ENCODE results near the gene SLC30A9. TPM values are rescaled to one million over a fixed set of nuclear protein-coding genes. Genes with fewer than 3 reads are reported as not detected.

The SLC30A9 gene
- polyA plus RNA-seq, 1 donor (not counting 4 experiments of a cell fraction or from before 2014, with no cell fraction given) = 53.0 TPM

- Histone ChIP-seq H3K9me1 (ENCODE audit: control insufficient read depth, extremely low read depth, insufficient read depth, low read length) (no peaks in the 10 kb centered on the region), H3K4me1 (ENCODE audit: control insufficient read depth, extremely low read depth, insufficient read depth, low read length) (no peaks in the 10 kb centered on the region), H3K27me3 (ENCODE audit: control insufficient read depth, extremely low read depth, insufficient read depth, low read length) (no peaks in the 10 kb centered on the region), H3K27ac (ENCODE audit: control insufficient read depth, insufficient read depth, low read length) (no peak overlapping the region), H4K20me1 (ENCODE audit: control insufficient read depth, extremely low read depth, insufficient read depth, low read length) (no peaks in the 10 kb centered on the region), H3K9me3 (ENCODE audit: control insufficient read depth, low read depth, low read length) (no peaks in the 10 kb centered on the region), H3K9ac (ENCODE audit: control insufficient read depth, extremely low read depth, insufficient read depth, low read length) (no peak overlapping the region), H3K36me3 (ENCODE audit: control insufficient read depth in 2 of 2, extremely low read depth in 1 of 2, insufficient read depth in 2 of 2, low read length in 2 of 2) (peaks cover 1 to 7% of the 10 kb centered on the region in 2 experiments), H3K79me2 (ENCODE audit: control insufficient read depth, insufficient read depth, low read length) (peaks cover 70% of the 10 kb centered on the region), H3K4me2 (ENCODE audit: control insufficient read depth, extremely low read depth, insufficient read depth, low read depth, low read length) (no peak overlapping the region), H2AFZ (ENCODE audit: control insufficient read depth, low read length) (no peak overlapping the region), H3K4me3 (ENCODE audit: control insufficient read depth in 2 of 3, extremely low read depth in 1 of 3, insufficient read depth in 2 of 3, low read depth in 1 of 3, low read length in 3 of 3) (no peak overlapping the region)
- no peak for DNase-seq (ENCODE audit: low read depth, low spot score)
- FAIRE-seq = no peak
- TF ChIP-seq CTCF (optimal IDR thresholded peaks at IDR 0.05 in 1 of 3, IDR thresholded peaks at IDR 0.05 in 1 of 3, conservative IDR thresholded peaks at IDR 0.05 in 1 of 3; ENCODE audit: extremely low read depth in 1 of 3, insufficient read depth in 2 of 3, low read length in 3 of 3) (no peak), EZH2 (IDR thresholded peaks at IDR 0.05; ENCODE audit: low read length) (no peak)
- dilution Hi-C loops (cut with MboI; ENCODE audit: extremely low pct_ligation_motif_present, low sequenced_read_pairs) = no loop called here
Measured at GRCh38 chr4:42008011-42008786, 17.9 kb downstream of the SLC30A9 start.

GRCh38 chr4:42015438-42015837 is 25.1 kb downstream of the SLC30A9 start:
- Histone ChIP-seq H3K9me3 (ENCODE audit: control insufficient read depth, low read depth, low read length) (no peaks in the 10 kb centered on the region), H3K27ac (ENCODE audit: control insufficient read depth, insufficient read depth, low read length) (no peak overlapping the region), H3K4me1 (ENCODE audit: control insufficient read depth, extremely low read depth, insufficient read depth, low read length) (no peaks in the 10 kb centered on the region), H3K36me3 (ENCODE audit: control insufficient read depth in 2 of 2, extremely low read depth in 1 of 2, insufficient read depth in 2 of 2, low read length in 2 of 2) (peaks cover 0 to 1% of the 10 kb centered on the region in 2 experiments), H3K4me3 (ENCODE audit: control insufficient read depth in 2 of 3, extremely low read depth in 1 of 3, insufficient read depth in 2 of 3, low read depth in 1 of 3, low read length in 3 of 3) (no peak overlapping the region), H3K9me1 (ENCODE audit: control insufficient read depth, extremely low read depth, insufficient read depth, low read length) (no peaks in the 10 kb centered on the region), H4K20me1 (ENCODE audit: control insufficient read depth, extremely low read depth, insufficient read depth, low read length) (no peaks in the 10 kb centered on the region), H3K4me2 (ENCODE audit: control insufficient read depth, extremely low read depth, insufficient read depth, low read depth, low read length) (no peak overlapping the region), H3K9ac (ENCODE audit: control insufficient read depth, extremely low read depth, insufficient read depth, low read length) (no peak overlapping the region), H2AFZ (ENCODE audit: control insufficient read depth, low read length) (no peak overlapping the region), H3K27me3 (ENCODE audit: control insufficient read depth, extremely low read depth, insufficient read depth, low read length) (no peaks in the 10 kb centered on the region), H3K79me2 (ENCODE audit: control insufficient read depth, insufficient read depth, low read length) (peaks cover 32% of the 10 kb centered on the region)
- TF ChIP-seq CTCF (optimal IDR thresholded peaks at IDR 0.05 in 1 of 3, IDR thresholded peaks at IDR 0.05 in 1 of 3, conservative IDR thresholded peaks at IDR 0.05 in 1 of 3; ENCODE audit: extremely low read depth in 1 of 3, insufficient read depth in 2 of 3, low read length in 3 of 3) (no peak), EZH2 (IDR thresholded peaks at IDR 0.05; ENCODE audit: low read length) (no peak)
- dilution Hi-C loops (cut with MboI; ENCODE audit: extremely low pct_ligation_motif_present, low sequenced_read_pairs) = no loop called here
- FAIRE-seq = no peak
- DNase-seq (ENCODE audit: low read depth, low spot score) = no peak

Data from keratinocyte (primary cell).